GM18873 (cell line): Measurements from ENCODE around the gene KRTAP22-2.

Experiments used
- ATAC-seq: cut with Tn5 transposase; IDR thresholded peaks from one replicate; pipeline ENCODE4 v1.9.1; 2021; ENCODE audit warnings: mild to moderate bottlenecking, moderate library complexity, moderate number of reproducible peaks; ENCODE audit not compliant: unreplicated experiment, low FRiP score

Gene KRTAP22-2

DNA sequence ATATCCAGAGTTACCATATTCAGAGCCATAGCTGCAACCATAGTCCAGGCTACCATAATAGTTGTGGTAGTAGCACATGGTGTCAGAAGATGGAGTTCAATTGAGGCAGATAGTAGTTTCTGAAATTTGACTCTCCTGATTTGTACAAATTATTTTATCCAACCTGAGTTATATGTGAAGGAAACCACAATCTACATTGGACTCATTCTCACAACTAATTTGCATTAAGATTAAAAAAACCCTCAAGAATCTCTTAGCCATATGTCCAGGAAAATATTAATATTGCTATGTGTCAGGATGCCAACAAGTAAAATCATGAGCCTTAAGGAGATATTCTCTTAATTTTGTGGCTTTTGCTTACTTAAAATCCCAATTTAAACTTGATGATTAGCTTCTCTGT lies at the start of gene KRTAP22-2:
KRTAP22-2 (minus strand) TSS at position 101 of the 400 bp plus-strand sequence.
- no peak for ATAC-seq

DNA sequence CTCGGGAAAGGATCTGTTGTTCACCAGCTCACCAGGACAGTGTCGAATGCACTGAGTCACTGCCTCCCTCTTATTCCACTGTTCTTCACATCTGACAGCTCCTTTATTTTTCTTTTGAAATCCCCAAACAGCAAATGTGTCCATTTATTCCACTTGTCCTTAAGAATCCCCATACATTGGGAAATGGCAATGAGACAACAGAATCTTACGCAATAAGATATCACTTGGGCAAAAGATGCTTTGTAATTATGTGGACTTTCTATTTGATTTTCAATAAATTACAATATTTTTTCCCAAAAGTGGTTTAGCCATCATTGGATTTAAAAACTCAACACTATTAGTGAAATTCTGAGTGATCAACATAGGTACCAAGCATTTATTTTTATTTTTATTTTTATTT lies 48.5 kb upstream of the KRTAP22-2 start:
- ATAC-seq, result no peak

DNA sequence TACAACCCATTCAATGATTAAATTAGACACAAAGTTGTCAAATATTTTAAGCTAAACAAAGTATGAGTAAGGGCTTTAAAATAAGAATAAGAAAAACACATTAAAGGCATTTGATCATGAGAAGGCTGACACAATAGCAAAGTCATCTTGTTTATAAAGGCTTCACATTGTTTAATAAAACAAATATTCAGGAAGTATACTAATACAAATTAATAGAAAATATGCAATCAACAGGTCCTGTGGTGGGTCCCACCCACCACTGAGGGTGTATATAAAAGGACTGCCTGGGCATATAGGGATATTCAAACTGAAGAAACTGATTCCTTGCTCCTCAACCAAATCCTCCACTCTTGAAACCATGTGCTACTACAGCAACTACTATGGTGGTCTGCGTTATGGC lies 44.7 kb upstream of the KRTAP22-2 start, which contains the start of gene KRTAP20-2:
KRTAP20-2 (plus strand) TSS at position 301 of the 400 bp plus-strand sequence; CDS start at position 359, 58 bp downstream.
- no peak for ATAC-seq

DNA sequence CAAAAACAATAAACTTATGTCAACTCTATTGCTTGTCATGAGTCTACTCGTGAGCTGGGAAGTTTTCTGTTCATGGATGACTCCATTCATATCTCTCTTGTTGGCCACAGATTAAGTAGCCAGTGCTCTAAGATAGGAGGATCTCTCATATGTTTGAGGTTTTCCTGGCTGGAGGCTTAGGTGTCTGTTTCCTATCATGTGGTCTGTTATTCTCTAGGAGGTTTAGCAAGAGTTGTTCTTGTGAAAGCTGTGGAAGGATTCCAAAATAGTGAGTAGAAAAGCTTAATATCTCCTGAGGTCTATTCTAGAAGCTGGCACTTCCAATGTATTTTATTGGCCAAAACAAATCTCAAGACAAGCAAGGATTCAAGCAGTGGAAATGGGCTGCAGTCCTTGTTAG lies 39.0 kb upstream of the KRTAP22-2 start:
- ATAC-seq, result no peak

DNA sequence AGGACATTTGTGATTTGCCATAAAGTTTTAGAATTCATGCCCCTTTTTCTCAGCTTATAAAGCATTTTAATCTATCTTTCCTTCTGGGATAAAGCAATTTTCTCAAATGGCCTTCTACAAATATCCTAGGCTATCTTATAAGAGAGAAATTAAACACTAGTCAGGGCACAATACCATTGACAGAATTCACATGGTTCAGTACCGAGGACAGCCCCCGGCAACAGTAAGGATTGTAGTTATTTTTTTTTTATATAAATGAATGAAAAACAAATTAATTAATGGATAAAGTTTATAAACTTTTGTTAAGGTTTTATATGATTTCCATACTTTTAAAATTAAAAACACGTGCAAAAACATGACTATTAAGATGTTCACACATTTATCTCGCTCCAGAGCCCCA lies 37.9 kb upstream of the KRTAP22-2 start:
- ATAC-seq, result no peak

DNA sequence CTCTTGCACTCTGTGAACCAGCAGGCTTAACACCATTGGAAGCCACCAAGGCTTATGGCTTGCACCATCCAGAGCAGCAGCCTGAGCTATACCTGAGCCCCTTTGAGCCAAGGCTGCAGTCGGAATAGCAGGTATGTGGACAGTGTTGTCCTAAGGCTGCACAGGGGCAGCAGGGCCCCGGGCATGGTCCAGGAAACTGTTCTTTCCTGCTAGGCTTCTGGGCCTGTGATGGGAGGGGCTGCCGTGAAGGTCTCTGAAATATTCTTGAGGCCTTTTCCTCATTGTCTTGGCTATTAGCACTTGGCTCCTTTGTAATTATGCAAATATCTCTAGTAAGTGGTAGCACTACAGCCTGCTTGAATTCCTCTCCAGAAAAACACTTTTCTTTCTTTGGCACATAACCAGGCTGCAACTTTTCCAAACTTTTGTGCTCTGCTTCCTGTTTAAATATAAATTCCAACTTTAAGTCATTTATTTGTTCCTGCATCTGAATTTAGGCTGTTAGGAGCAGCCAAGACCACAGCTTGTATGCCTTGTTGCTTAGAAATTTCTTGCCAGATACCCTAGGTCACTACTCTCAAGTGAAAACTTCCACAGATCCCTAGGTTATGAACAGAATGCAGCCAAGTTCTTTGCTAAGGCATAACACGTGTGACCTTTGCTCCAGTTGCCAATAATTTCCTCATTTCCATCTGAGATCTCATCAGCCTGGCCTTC lies 35.4 kb upstream of the KRTAP22-2 start:
- no peak for ATAC-seq

DNA sequence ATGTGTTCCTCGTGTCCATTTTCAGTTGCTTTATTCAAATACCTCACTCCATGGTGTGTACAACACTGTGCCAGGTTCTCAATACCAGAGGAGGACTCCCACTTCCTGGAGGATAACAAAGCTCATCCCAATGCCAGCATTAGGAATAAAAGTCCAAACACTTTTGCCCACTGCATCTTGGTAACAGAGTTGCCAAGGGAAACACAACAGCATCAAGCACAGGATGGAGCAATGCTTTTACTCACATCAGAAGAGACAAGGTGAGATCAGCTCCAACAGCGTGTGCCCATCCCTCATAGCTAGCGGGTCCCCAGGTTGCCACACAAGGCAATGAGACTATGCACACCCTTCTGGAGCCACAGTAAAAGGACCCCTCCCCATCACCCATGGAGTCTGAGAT lies 33.2 kb upstream of the KRTAP22-2 start:
- ATAC-seq, result no peak

DNA sequence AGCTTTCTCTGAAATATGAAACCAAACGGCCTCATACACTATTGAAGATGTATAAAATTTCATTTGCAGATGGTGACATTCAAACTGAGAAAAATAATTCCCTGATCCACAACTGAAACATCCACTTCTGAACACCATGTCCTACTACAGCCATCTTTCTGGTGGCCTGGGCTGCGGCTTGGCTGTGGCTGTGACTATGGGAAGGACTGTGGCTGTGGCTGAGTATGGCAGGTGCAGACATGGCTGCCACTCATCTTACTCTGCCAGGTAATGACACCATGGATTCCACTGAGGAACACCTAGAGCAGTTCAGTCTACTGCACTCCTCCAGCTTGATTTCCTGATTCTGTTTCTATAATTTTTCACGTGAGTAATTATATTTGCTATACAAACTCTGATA lies 30.3 kb upstream of the KRTAP22-2 start, which contains the start of gene KRTAP20-4:
KRTAP20-4 (plus strand) TSS at position 106 of the 400 bp plus-strand sequence.
- ATAC-seq, result no peak

DNA sequence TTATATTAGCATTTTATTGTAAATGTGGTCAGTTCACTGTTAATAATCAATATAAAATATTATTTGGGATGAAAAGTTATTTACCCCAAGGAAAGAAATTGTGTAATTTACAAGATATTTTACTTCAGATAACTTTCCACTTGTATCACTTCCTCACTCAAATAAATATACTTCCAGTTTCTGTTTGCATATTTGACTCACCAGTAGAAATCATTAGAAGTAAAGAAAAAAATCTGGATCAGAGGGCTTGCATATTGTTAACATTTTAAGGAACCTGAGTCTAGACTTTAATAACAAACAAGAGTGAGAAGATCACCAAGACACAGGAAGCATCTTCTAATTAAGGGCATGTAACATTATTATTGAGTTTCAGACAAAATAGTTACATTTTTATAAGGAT lies 29.9 kb upstream of the KRTAP22-2 start:
- no peak for ATAC-seq

DNA sequence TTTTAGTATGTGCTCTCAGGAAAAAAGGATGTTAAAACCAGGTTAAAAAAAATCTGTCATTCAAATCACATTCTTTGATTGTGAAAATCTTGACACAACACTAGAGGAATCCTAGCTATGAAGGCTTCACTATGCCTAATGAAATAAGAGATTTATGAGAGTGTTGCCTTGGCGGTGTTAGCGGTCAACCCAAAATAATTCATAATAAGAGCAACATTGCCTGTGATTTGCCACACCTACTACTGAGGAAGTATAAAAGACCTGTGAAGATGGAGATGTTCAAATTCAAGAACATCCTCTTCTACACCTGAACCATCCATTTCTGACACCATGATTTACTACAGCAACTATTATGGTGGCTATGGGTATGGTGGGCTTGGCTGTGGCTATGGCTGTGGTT lies 25.9 kb upstream of the KRTAP22-2 start, which contains the start of gene KRTAP20-1:
KRTAP20-1 (plus strand) TSS at position 301 of the 400 bp plus-strand sequence; CDS start at position 331, 30 bp downstream.
- no peak for ATAC-seq

DNA sequence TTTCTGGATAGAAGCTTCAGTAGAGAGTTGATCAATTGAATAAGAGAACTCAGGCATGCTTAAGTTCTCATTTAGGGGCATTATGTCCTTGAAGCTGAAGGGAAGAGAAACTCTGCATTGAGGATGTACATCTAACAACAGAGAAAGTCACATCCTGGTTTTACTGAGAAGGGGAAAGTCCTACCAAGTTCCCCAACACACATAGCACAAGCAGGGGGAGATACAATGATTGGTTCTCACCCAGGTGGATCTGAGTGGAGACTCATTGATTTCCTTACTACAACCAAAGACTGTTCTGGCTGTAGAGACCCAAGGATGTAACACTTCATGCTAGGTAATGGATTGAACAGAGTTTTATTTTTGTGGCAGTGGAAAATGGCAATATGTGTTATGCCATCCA lies 25.0 kb upstream of the KRTAP22-2 start:
- no peak for ATAC-seq

DNA sequence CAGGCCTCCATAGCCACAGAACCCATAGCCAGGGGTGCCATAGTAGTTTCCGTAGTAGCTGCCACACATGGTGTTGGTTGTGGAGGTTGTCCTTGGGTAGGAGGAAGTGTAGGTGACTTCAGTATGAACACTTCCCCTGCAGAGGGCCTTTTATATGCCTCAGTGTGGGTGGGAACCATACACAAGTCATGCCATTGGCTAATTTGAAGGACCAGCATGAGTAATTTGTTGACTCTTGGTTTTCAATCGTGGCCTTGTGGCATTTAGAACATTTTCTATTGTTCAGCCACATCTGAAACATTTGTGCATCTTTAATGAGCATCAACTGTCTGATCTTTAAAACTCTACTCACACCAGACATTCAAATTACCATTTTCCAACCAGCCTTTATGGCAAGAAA lies 23.6 kb upstream of the KRTAP22-2 start, which contains the start of gene KRTAP6-1:
KRTAP6-1 (minus strand) TSS at position 95 of the 400 bp plus-strand sequence; CDS start at position 69, 26 bp downstream.
- ATAC-seq, result no peak

DNA sequence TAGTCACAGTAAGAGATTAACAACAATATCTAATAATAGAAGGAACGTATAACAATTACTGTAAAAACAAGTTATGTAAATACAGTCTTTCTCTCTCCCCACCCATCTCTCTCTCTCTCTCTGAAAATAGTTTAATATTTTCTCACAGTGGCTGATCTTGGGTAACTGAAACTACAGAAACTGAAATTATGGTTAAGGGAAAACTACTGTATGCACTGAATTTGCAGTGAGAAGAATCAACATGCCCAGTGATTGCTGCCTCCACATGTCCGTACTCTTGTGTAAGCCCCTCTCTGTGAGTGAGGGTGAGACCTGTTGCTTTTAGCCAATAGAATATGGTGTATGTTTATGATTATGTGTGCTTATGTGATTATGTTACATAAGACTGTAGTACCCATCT lies 21.9 kb upstream of the KRTAP22-2 start:
- no peak for ATAC-seq

DNA sequence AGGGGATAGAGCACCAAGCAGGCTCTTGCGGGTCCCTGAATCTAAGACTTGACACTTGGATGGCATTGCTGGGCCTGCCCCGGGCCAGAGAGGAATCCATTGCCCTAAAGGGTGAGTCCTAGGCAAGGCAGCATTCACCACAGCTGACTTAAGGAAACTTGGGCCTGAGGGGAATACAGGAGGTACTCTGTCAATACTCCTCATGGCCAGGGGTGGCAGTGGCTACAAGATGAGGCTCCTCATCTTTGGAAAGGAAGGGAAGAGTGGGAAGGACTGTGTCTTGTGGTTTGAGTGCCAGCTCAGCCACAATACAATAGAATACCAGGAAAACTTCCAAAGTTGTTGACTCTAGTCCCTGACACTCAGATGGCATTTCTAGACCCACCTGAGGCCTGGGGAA lies 15.8 kb upstream of the KRTAP22-2 start:
- no peak for ATAC-seq

DNA sequence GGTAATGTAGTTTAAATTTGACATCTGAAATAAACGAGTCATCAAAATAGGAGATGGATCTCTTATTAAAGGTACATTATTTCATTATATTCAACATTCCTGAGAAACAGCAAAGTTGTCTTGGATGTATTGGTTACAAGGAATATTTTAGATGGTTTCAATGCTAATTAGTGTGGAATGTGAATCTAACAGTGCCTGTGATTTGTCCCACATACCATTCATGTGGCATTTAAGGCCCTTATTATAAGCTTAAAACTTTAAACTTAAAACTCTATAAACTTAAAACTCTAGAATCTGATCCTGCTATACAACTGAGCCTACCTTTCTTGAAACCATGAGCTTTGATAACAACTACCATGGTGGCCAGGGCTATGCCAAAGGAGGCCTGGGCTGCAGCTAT lies 10.6 kb upstream of the KRTAP22-2 start, which contains the start of gene KRTAP22-1:
KRTAP22-1 (plus strand) TSS at position 301 of the 400 bp plus-strand sequence.
- ATAC-seq, result no peak

DNA sequence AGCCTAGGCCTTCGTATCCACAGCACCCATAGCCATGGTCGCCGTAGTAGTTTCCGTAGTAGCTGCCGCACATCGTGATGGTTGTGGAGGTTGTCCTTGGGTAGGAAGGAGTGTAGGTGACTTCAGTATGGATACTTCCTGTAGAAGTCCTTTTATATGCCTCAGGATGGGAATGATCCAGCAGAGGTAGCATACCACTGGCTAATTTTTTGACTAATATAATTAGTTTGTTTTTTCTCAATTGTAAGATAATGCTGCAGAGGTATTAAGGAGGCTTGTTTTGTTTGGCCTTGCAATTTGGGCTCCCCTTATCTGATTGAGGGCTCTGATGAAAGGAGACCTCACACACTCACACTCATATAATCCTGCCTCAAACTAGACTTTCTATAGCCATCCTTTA lies 8.6 kb upstream of the KRTAP22-2 start, which contains the start of gene KRTAP6-2:
KRTAP6-2 (minus strand) TSS at position 101 of the 400 bp plus-strand sequence; CDS start at position 73, 28 bp downstream.
- no peak for ATAC-seq

DNA sequence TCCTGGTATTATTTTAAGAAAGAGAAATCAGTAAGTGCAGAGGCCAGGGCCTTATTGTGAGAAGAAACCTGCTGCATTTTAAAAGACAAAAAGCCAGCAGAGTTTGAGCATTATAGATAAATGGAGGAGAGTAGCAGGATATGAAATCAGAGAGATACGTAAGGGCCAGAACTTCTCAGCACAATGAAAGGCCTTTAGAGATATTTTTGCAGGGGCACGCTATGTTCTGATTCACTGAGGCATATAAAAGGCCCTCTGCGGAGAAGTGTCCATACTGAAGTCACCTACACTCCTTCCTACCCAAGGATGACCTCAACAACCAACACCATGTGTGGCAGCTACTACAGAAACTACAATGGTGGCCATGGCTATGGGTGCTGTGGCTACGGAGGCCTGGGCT lies 1.9 kb upstream of the KRTAP22-2 start, which contains the start of gene KRTAP6-3:
KRTAP6-3 (plus strand) TSS at position 301 of the 400 bp plus-strand sequence; CDS start at position 307, 6 bp downstream.
- no peak for ATAC-seq

DNA sequence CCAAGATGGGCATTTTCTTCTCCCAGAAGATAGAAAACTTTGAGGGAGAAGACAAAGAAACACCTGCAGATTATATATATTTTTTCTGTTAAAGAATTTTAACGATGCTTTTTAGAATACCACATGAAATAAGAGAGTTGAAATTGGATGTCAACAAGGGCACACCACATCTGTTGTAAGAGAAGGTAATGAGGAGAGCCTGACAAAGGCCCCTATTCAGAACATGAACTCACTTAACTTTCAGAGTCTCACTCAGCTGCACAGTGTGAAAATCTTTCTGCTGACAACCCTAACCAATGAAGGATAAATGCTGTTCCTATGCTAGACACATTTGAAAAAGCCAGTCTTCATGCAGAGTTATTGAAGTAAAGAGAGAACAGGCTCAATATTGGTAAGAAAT lies 7.3 kb downstream of the KRTAP22-2 start:
- ATAC-seq, result no peak

DNA sequence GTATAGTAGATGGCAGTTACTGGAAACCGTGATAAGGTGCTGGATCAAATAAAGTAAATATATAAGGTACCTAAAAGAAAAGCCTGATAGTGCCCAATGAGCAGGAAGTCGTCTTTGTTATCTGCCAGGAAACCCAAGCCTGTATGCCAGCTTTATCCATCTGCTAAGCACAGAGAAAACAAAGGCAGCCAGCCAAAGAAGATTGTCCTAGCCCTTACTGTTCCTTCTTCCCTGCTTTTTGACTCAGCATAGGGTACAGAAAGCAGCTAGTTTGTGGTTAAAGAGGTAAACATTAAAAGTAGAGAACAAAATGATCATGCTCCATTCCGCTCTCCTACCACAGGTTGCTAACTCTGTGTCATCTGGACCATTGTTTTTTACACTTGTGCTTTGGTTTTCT lies 10.1 kb downstream of the KRTAP22-2 start:
- no peak for ATAC-seq

DNA sequence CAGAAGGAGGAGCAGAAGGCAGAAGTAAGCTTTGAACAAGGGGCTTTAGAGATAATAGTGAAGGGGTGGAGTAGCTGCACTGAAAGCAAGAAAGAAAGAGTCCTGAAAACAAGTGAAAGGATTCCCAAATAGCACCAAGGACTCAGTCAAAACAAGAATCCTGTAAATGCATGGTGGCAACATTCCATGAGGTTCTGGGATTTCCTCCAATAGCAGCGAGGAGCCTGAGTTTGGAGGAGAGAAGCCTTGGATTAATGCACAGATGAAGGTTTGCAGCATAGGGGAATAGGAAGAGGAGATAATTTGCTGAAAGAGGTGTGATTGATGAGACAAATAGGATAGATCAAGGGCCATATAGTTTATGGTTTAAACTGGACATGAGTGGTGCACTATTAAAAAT lies 10.9 kb downstream of the KRTAP22-2 start:
- no peak for ATAC-seq

DNA sequence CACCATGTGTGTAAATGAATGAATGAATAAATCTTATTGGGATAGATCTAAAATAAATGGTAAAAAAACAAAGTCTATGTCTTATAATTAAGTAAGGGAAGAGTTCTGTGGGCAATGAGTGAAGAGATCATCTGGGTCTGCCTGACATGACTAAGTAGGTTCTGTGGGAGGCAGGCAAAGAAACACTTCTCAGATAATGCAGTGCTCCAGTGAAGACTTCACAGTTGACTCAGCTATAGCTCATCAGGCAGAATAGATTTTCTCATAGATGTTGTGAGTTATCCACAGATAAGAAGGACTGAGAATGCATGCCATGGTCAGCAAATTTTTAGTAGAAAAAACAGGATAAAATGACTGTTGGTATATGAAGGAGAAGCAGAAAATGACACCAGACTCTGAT lies 12.4 kb downstream of the KRTAP22-2 start:
- ATAC-seq, result no peak

DNA sequence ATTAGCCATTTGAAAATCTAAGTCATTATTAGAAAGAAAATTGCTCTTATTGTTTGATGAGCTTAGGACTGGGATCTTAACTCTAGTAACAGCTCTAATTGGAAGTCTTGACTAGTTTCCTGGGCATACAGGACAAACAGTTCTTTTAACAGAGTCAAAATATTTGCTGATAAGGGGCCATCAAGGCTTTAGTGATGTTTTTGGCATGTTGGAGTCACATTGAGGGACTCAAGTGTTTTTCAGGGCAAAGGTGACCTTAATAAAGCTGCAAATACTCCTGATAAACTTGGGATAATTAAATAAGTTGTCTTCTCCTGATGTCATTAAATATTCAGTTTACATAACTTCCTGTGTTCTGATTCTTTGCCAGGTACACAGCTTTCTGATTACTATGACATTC lies 22.6 kb downstream of the KRTAP22-2 start:
- ATAC-seq, result no peak
